ENCODE results near the gene TBC1D17. TPM values are rescaled to one million over a fixed set of nuclear protein-coding genes. Genes with fewer than 3 reads are reported as not detected.

TBC1D17 gene
- total RNA-seq, 1 experiment from 2014 or later, result 17.8 TPM

DNA sequence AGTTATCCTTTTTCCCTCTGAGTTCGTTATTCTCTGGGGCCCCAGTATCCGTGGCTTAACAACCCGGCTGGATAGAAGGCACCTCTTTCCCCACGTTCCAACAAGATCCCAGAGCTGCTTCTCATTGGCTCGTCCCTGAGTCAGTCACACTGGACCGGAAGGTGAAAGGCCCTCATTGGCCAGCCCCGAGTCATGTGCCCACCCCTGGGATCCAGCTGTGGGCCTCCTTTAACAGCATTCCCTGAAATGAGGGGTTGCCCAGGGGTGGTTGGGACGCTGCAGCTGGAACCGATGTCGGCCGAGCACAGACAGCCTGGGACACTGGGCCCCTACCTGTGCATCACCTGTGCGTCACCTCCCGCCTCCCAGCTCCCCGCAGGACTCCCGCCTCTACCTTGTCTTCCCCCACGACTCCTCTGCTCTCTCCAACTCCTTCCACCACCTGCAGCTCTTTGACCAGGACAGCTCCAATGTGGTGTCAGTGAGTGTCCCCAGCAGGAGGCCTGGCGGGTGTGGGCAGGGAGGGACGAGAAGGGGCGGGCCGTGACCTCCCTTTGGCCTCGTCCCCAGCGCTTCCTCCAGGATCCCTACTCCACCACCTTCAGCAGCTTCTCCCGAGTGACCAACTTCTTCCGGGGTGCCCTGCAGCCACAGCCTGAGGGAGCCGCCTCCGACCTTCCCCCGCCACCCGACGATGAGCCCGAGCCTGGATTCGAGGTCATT lies 4.3 kb downstream of the TBC1D17 start:
- Histone ChIP-seq H3K79me2 (ENCODE audit: low read length) (peaks cover 12% of the 10 kb centered on the region), H3K9ac (ENCODE audit: low read length) (no peak overlapping the region), H3K9me3 (ENCODE audit: low read length) (no peaks in the 10 kb centered on the region), H3K4me3 (ENCODE audit: low read length) (no peak overlapping the region), H3K27ac (ENCODE audit: low read length) (no peak overlapping the region), H3K4me2 (ENCODE audit: low read length) (no peak overlapping the region), H3K9me2 (replicated peaks; ENCODE audit: low read length) (no peaks in the 10 kb centered on the region), H2AFZ (ENCODE audit: low read length) (no peak overlapping the region), H3K36me3 (ENCODE audit: low read depth, low read length) (peaks cover 26% of the 10 kb centered on the region), H3K27me3 (ENCODE audit: low read length) (no peaks in the 10 kb centered on the region), H3K4me1 (ENCODE audit: insufficient read depth, low read length) (peaks cover 25% of the 10 kb centered on the region), H3F3A (ENCODE audit: low read length, unreplicated experiment) (peaks cover 3% of the 10 kb centered on the region), H4K20me1 (ENCODE audit: low read length) (no peaks in the 10 kb centered on the region)
- CTCF ChIA-PET, result no interaction called here
- no TSS peak for BruUV-seq (replicated peaks)
- DNase-seq (peak; percentile 20), ATAC-seq (no peak)
- intact Hi-C loops (cut with micrococcal nuclease), result no loop called here
- POLR2A ChIA-PET (ENCODE audit: unreplicated experiment), result no interaction called here
- no peak for TF ChIP-seq EZH2phosphoT487 (IDR thresholded peaks at IDR 0.05; ENCODE audit: borderline replicate concordance, low read length)
- TF ChIP-seq, protein P1, sequence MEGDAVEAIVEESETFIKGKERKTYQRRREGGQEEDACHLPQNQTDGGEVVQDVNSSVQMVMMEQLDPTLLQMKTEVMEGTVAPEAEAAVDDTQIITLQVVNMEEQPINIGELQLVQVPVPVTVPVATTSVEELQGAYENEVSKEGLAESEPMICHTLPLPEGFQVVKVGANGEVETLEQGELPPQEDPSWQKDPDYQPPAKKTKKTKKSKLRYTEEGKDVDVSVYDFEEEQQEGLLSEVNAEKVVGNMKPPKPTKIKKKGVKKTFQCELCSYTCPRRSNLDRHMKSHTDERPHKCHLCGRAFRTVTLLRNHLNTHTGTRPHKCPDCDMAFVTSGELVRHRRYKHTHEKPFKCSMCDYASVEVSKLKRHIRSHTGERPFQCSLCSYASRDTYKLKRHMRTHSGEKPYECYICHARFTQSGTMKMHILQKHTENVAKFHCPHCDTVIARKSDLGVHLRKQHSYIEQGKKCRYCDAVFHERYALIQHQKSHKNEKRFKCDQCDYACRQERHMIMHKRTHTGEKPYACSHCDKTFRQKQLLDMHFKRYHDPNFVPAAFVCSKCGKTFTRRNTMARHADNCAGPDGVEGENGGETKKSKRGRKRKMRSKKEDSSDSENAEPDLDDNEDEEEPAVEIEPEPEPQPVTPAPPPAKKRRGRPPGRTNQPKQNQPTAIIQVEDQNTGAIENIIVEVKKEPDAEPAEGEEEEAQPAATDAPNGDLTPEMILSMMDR (conservative IDR thresholded peaks at IDR 0.05; ENCODE audit: low read depth, low read length), result no peak
- no peak for TF ChIP-seq EZH2 (IDR thresholded peaks at IDR 0.05; ENCODE audit: low read length, unreplicated experiment)

DNA sequence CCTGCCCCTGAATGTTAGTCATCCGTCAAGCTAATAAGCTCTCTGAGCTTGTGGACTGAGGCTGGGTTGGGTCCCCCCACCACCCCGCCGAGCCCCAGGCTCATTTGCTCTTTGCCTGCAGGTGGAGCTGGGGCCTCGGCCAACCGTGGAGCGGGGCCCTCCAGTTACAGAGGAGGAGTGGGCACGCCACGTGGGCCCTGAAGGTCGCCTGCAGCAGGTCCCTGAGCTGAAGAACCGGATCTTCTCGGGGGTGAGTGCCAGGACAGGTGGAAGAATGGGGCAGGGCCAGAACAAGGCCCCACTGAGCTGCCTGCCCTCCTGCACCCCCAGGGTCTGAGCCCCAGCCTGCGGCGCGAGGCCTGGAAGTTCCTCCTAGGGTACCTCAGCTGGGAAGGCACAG lies 5.1 kb downstream of the TBC1D17 start:
- Histone ChIP-seq H3K27ac (ENCODE audit: low read length) (no peak overlapping the region), H2AFZ (ENCODE audit: low read length) (no peak overlapping the region), H3K9me2 (replicated peaks; ENCODE audit: low read length) (no peaks in the 10 kb centered on the region), H3K9me3 (ENCODE audit: low read length) (no peaks in the 10 kb centered on the region), H4K20me1 (ENCODE audit: low read length) (no peaks in the 10 kb centered on the region), H3K9ac (ENCODE audit: low read length) (no peak overlapping the region), H3F3A (ENCODE audit: low read length, unreplicated experiment) (peaks cover 3% of the 10 kb centered on the region), H3K4me2 (ENCODE audit: low read length) (no peak overlapping the region), H3K4me1 (ENCODE audit: insufficient read depth, low read length) (peaks cover 25% of the 10 kb centered on the region), H3K36me3 (ENCODE audit: low read depth, low read length) (peaks cover 26% of the 10 kb centered on the region), H3K27me3 (ENCODE audit: low read length) (no peaks in the 10 kb centered on the region), H3K4me3 (ENCODE audit: low read length) (no peak overlapping the region), H3K79me2 (ENCODE audit: low read length) (peaks cover 12% of the 10 kb centered on the region)
- ATAC-seq (no peak), DNase-seq (no peak)
- ChIA-PET CTCF (no interaction called here), POLR2A (ENCODE audit: unreplicated experiment) (no interaction called here)
- intact Hi-C loops (cut with micrococcal nuclease), result no loop called here
- no TSS peak for BruUV-seq (replicated peaks)
- TF ChIP-seq, protein P1 (conservative IDR thresholded peaks at IDR 0.05; ENCODE audit: low read depth, low read length), result no peak
- TF ChIP-seq EZH2phosphoT487 (IDR thresholded peaks at IDR 0.05; ENCODE audit: borderline replicate concordance, low read length) (no peak), EZH2 (IDR thresholded peaks at IDR 0.05; ENCODE audit: low read length, unreplicated experiment) (no peak)

DNA sequence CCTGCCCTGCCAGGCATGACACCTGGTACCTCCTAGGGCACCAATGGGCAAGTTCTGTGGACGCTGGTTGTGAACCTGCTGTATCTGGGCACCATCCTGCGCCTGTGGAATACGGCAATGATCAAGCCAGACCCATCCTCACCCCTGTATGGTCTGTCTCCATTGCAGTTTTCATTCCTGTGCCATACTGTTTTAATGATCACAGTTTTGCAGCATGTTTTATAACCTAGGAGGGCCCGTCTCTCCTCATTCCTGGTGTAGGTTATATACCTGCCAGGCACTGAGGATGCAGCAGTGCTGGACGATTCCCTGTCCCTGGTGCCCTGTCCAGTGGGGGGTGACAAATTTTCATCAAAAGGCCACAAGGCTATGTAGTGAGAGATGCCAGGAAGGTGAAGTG lies 5.6 kb downstream of the TBC1D17 start:
- ATAC-seq, result no peak
- H3K9ac ChIP-seq (ENCODE audit: low read length), result no peak overlapping the region
- H3F3A ChIP-seq (ENCODE audit: low read length, unreplicated experiment), result peaks cover 3% of the 10 kb centered on the region
- no peaks in the 10 kb centered on the region for H3K9me3 ChIP-seq (ENCODE audit: low read length)
- no peak overlapping the region for H3K27ac ChIP-seq (ENCODE audit: low read length)
- H3K27me3 ChIP-seq (ENCODE audit: low read length), result no peaks in the 10 kb centered on the region
- intact Hi-C loops (cut with micrococcal nuclease), result no loop called here
- peaks cover 24% of the 10 kb centered on the region for H3K4me1 ChIP-seq (ENCODE audit: insufficient read depth, low read length)
- ChIA-PET POLR2A (ENCODE audit: unreplicated experiment) (no interaction called here), CTCF (no interaction called here)
- no peaks in the 10 kb centered on the region for H3K9me2 ChIP-seq (replicated peaks; ENCODE audit: low read length)
- peaks cover 12% of the 10 kb centered on the region for H3K79me2 ChIP-seq (ENCODE audit: low read length)
- no peaks in the 10 kb centered on the region for H4K20me1 ChIP-seq (ENCODE audit: low read length)
- H3K4me3 ChIP-seq (ENCODE audit: low read length), result no peak overlapping the region
- DNase-seq, result no peak
- H3K4me2 ChIP-seq (ENCODE audit: low read length), result no peak overlapping the region
- H2AFZ ChIP-seq (ENCODE audit: low read length), result no peak overlapping the region
- TF ChIP-seq EZH2phosphoT487 (IDR thresholded peaks at IDR 0.05; ENCODE audit: borderline replicate concordance, low read length) (no peak), EZH2 (IDR thresholded peaks at IDR 0.05; ENCODE audit: low read length, unreplicated experiment) (no peak)
- TF ChIP-seq, protein P1 (conservative IDR thresholded peaks at IDR 0.05; ENCODE audit: low read depth, low read length), result no peak
- BruUV-seq (replicated peaks), result no TSS peak
- peaks cover 26% of the 10 kb centered on the region for H3K36me3 ChIP-seq (ENCODE audit: low read depth, low read length)

Data from PC-3 (cell line).